Upper lobe of left lung (tissue), 6 donors: ENCODE data around the gene KIF26B. TPM values are rescaled to one million over a fixed set of nuclear protein-coding genes. Genes with fewer than 3 reads are reported as not detected.
"Not testable (repeated sequence)": the region's sequence is repeated elsewhere in the genome, so short reads cannot be mapped to it uniquely, and the experiment has no call there.

Source experiments
- ATAC-seq, 2 donors: fragments of 200-7000 bp; cut with Tn5 transposase; one replicate each; pipeline ENCODE4 v1.9.1; 2022; ENCODE audit warnings: mild to moderate bottlenecking in 2 of 2, moderate library complexity in 2 of 2; ENCODE audit not compliant: low FRiP score in 2 of 2
- DNase-seq, 2 donors: peaks; one replicate each; pipeline ENCODE4 v3.0.0-alpha.2; 2019 to 2020
- H3K27ac ChIP-seq, 4 donors: fragments of 200-600 bp; sonication (generic); one replicate each; pipeline ENCODE4 v1.5.1; 2016 to 2019
- H3K27me3 ChIP-seq, 4 donors: fragments of 200-600 bp; sonication (generic); one replicate each; pipeline ENCODE4 v1.5.1; 2017 to 2019
- H3K36me3 ChIP-seq, 4 donors: fragments of 200-600 bp; sonication (generic); one replicate each; pipeline ENCODE4 v1.5.1; 2016 to 2019
- H3K4me1 ChIP-seq, 4 donors: fragments of 200-600 bp; sonication (generic); one replicate each; pipeline ENCODE4 v1.5.1; 2018 to 2019
- H3K4me3 ChIP-seq, 4 donors: fragments of 200-600 bp; sonication (generic); one replicate each; pipeline ENCODE4 v1.5.1; 2017 to 2019; ENCODE audit warnings: mild to moderate bottlenecking in 2 of 4, moderate library complexity in 1 of 4
- H3K9me3 ChIP-seq, 4 donors: fragments of 200-600 bp; sonication (generic); one replicate each; pipeline ENCODE4 v1.5.1; 2018 to 2019
- CTCF ChIP-seq, 6 experiments: fragments of 450-650 bp in 4 of 6; fragments of 200-600 bp in 2 of 6; sonication (generic) in 2 of 6; IDR thresholded peaks; one replicate each; pipeline ENCODE4 v1.5.1; 2016 to 2019; ENCODE audit warnings: antibody characterized with exemption in 6 of 6
- EP300 ChIP-seq, 4 donors: sonication (generic); formaldehyde crosslinking; IDR thresholded peaks; one replicate each; pipeline ENCODE4 v1.5.1; 2017; ENCODE audit warnings: antibody characterized with exemption in 4 of 4, control low read depth in 2 of 4
- POLR2A ChIP-seq, 4 donors: fragments of 450-650 bp; IDR thresholded peaks; one replicate each; pipeline ENCODE4 v1.5.1; 2016 to 2017; ENCODE audit warnings: antibody characterized with exemption in 4 of 4, mild to moderate bottlenecking in 2 of 4
- POLR2AphosphoS5 ChIP-seq, 2 donors: sonication (generic); formaldehyde crosslinking; IDR thresholded peaks; one replicate each; pipeline ENCODE4 v1.5.1; 2017; ENCODE audit warnings: antibody characterized with exemption in 2 of 2
- WGBS, 2 donors: methylation state at CpG; one replicate each; pipeline ENCODE4 v1.1.5; 2017 to 2018; 5-methylcytosine and 5-hydroxymethylcytosine counted together
- total RNA-seq, 6 donors: library from RNA; depleted of rRNA in 4 of 6; stranded (reverse); fragments of >200 nt in 4 of 6; gene quantifications; one replicate each; pipeline versions ENCODE4 v1.1.0 to v1.2.1, GENCODE V29; 2016 to 2021
- donor health status: DM: no; HTN: no; CAD: no; lungs with moderate emphysema.
- donor health status: DM: no; HTN: yes; CAD: no; lungs with severe emphysema.

The KIF26B gene
- total RNA-seq, 6 donors from 2014 or later = 1.2 to 4.3 (median 2.1) TPM

- Histone ChIP-seq H3K4me1 (no peaks in the 10 kb centered on the region), H3K27ac (no peak overlapping the region), H3K27me3 (no peaks in the 10 kb centered on the region), H3K36me3 (no peaks in the 10 kb centered on the region), H3K4me3 (no peak overlapping the region), H3K9me3 (no peaks in the 10 kb centered on the region)
- no peak for ATAC-seq
- 89 to 93% methylated on average over 8 of the region's 8 CpGs for WGBS, 2 donors
- TF ChIP-seq POLR2AphosphoS5 (IDR thresholded peaks at IDR 0.05) (no peak), CTCF (IDR thresholded peaks at IDR 0.05) (no peak), POLR2A (IDR thresholded peaks at IDR 0.05) (no peak), EP300 (IDR thresholded peaks at IDR 0.05) (no peak)
- no peak for DNase-seq
Observed at GRCh38 chr1:245695211-245695610, 540.4 kb downstream of the KIF26B start.

GRCh38 chr1:245695701-245696100 is 540.9 kb downstream of the KIF26B start:
- not testable (repeated sequence) for H3K4me3 ChIP-seq, DNase-seq, H3K9me3 ChIP-seq, H3K36me3 ChIP-seq, H3K27me3 ChIP-seq, H3K27ac ChIP-seq, H3K4me1 ChIP-seq, ATAC-seq
- WGBS, 2 donors = 93 to 94% methylated on average over 11 of the region's 11 CpGs

- Histone ChIP-seq H3K4me3 (no peak overlapping the region), H3K9me3 (no peaks in the 10 kb centered on the region), H3K4me1 (no peaks in the 10 kb centered on the region), H3K27me3 (no peaks in the 10 kb centered on the region), H3K36me3 (no peaks in the 10 kb centered on the region), H3K27ac (no peak overlapping the region)
- ATAC-seq = no peak
- no peak for TF ChIP-seq POLR2A (IDR thresholded peaks at IDR 0.05)
- TF ChIP-seq POLR2AphosphoS5 (IDR thresholded peaks at IDR 0.05) = no peak
- no peak for TF ChIP-seq EP300 (IDR thresholded peaks at IDR 0.05)
- no peak for TF ChIP-seq CTCF (IDR thresholded peaks at IDR 0.05)
- DNase-seq = peak in 1 of 2 donors; percentile 50
- WGBS, 2 donors = 96 to 97% methylated on average over 13 to 14 of the region's 14 CpGs
Observed at GRCh38 chr1:245698116-245698515, 543.3 kb downstream of the KIF26B start.

GRCh38 chr1:245698860-245699259 is 544.1 kb downstream of the KIF26B start:
- H3K27me3 ChIP-seq = no peaks in the 10 kb centered on the region
- ATAC-seq (no peak), DNase-seq (peak in 1 of 2 donors; percentile 54)
- TF ChIP-seq POLR2AphosphoS5 (IDR thresholded peaks at IDR 0.05) = no peak
- no peak for TF ChIP-seq EP300 (IDR thresholded peaks at IDR 0.05)
- TF ChIP-seq POLR2A (IDR thresholded peaks at IDR 0.05) = no peak
- no peak for TF ChIP-seq CTCF (IDR thresholded peaks at IDR 0.05)
- H3K27ac ChIP-seq = no peak overlapping the region
- H3K4me1 ChIP-seq = no peaks in the 10 kb centered on the region
- no peak overlapping the region for H3K4me3 ChIP-seq
- WGBS, 2 donors = 84 to 93% methylated on average over 11 to 14 of the region's 16 CpGs
- H3K36me3 ChIP-seq = no peaks in the 10 kb centered on the region
- H3K9me3 ChIP-seq = no peaks in the 10 kb centered on the region

GRCh38 chr1:245700631-245701030 is 545.8 kb downstream of the KIF26B start:
- Histone ChIP-seq H3K36me3 (no peaks in the 10 kb centered on the region), H3K9me3 (no peaks in the 10 kb centered on the region), H3K4me1 (no peaks in the 10 kb centered on the region), H3K27me3 (no peaks in the 10 kb centered on the region), H3K27ac (no peak overlapping the region), H3K4me3 (no peak overlapping the region)
- TF ChIP-seq EP300 (IDR thresholded peaks at IDR 0.05) = no peak
- TF ChIP-seq POLR2A (IDR thresholded peaks at IDR 0.05) = no peak
- no peak for TF ChIP-seq CTCF (IDR thresholded peaks at IDR 0.05)
- no peak for TF ChIP-seq POLR2AphosphoS5 (IDR thresholded peaks at IDR 0.05)
- DNase-seq = peak in 1 of 2 donors; percentile 42
- 93 to 95% methylated on average over 13 of the region's 13 CpGs for WGBS, 2 donors
- no peak for ATAC-seq
